ENCODE data around the gene RNF7. TPM values are rescaled to one million over a fixed set of nuclear protein-coding genes. Genes with fewer than 3 reads are reported as not detected.
A peak's percentile ranks its signal among the peaks of the same experiment; 100 is the strongest.

The RNF7 gene
- total and polyA plus RNA-seq, 9 of the 15 experiments (the other 6 are each of a cell fraction or from before 2014, with no cell fraction given): 38.8 to 133 (median 80.5) TPM

DNA sequence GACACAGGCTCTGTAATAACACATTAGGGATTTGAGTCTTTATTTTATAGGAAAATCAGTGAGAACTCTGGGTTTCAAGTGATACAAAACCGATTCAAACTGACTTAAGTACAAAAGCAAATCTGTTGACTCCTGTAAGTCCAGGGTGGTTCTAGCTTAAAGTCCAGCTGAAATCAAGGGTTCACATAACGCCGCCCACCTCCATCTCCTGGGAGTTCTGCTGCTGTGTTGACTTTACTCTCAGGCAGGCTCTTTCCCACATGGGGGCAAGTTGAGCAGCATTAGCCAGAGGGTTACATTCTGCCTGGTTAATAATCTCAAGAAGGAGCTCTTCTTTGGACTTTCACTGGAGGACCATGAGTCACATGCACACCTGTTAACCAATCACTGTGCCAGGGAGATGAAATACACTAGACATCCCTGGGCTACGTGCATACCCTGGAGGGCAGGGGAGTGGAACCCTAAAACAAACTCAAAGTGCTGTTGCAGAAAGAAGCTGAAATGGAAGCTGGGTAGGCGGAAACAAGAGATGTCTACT lies 9.7 kb upstream of the RNF7 start:
- ChIA-PET CTCF (ENCODE audit: low intra/inter-chr PET ratio) (no interaction called here), POLR2A (interaction anchor here (0.6 to 1.3 kb wide), 5 partner anchors 9 to 19 kb away, joined by 3 to 4 read pairs (median 3); no protein-coding TSS in a partner anchor)
- Histone ChIP-seq H3K9me1 (ENCODE audit: control insufficient read depth, insufficient read depth, low read length) (no peaks in the 10 kb centered on the region), H3K9me3 (replicated peaks; ENCODE audit: control insufficient read depth, insufficient read depth, low read depth, low read length) (no peaks in the 10 kb centered on the region), H3K79me2 (ENCODE audit: control insufficient read depth, insufficient read depth, low read length) (no peaks in the 10 kb centered on the region), H3K4me3 (no peak overlapping the region), H4K20me1 (replicated peaks; ENCODE audit: control insufficient read depth, insufficient read depth, low read length) (no peaks in the 10 kb centered on the region), H3K4me1 (replicated peaks in 1 of 2; ENCODE audit: control insufficient read depth in 2 of 2, insufficient read depth in 2 of 2, low read length in 2 of 2) (no peaks in the 10 kb centered on the region), H3K36me3 (ENCODE audit: control insufficient read depth, insufficient read depth, low read length) (no peaks in the 10 kb centered on the region), H3K27me3 (ENCODE audit: control insufficient read depth in 2 of 2, insufficient read depth in 2 of 2, low read length in 2 of 2) (no peaks in the 10 kb centered on the region), H2AFZ (ENCODE audit: low read depth, low read length) (peak overlapping the region; percentile 54; the same call in 1 of the 2 replicates), H3K4me2 (ENCODE audit: insufficient read depth, low read length) (no peak overlapping the region), H3K9ac (ENCODE audit: insufficient read depth in 1 of 2, low read depth in 2 of 2, low read length in 2 of 2) (no peak overlapping the region; a peak in 1 of 4 replicates), H3K27ac (ENCODE audit: extremely low read depth, low read depth, low read length) (no peak overlapping the region)
- intact Hi-C loops (cut with micrococcal nuclease) (no loop called here), in situ Hi-C loops (cut with MboI) (no loop called here)
- FAIRE-seq: no peak
- no TSS peak for BruUV-seq (replicated peaks)
- no peak for TF ChIP-seq PTTG1 (tag; IDR thresholded peaks at IDR 0.05; ENCODE audit: low read depth)
- TF ChIP-seq, protein P1, sequence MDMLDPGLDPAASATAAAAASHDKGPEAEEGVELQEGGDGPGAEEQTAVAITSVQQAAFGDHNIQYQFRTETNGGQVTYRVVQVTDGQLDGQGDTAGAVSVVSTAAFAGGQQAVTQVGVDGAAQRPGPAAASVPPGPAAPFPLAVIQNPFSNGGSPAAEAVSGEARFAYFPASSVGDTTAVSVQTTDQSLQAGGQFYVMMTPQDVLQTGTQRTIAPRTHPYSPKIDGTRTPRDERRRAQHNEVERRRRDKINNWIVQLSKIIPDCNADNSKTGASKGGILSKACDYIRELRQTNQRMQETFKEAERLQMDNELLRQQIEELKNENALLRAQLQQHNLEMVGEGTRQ (CRISPR knock-in tag; IDR thresholded peaks at IDR 0.05): peak; percentile 17; the same call in 1 of the 2 replicates
- TF ChIP-seq, protein P2, sequence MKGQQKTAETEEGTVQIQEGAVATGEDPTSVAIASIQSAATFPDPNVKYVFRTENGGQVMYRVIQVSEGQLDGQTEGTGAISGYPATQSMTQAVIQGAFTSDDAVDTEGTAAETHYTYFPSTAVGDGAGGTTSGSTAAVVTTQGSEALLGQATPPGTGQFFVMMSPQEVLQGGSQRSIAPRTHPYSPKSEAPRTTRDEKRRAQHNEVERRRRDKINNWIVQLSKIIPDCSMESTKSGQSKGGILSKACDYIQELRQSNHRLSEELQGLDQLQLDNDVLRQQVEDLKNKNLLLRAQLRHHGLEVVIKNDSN (CRISPR knock-in tag; IDR thresholded peaks at IDR 0.05): peak; percentile 42
- ATAC-seq: no peak
- 42% methylated on average over 5 of the region's 5 CpGs for WGBS (ENCODE audit: insufficient coverage, low coverage, missing lambda C conversion rate)
- no peak for DNase-seq (ENCODE audit: extremely low read depth in 1 of 4, low spot score in 3 of 4)

Data from K562 (cell line).